Neural cell (in vitro differentiated cells): ENCODE results near the gene MYOZ2. TPM values are rescaled to one million over a fixed set of nuclear protein-coding genes. Genes with fewer than 3 reads are reported as not detected.
"Not testable (repeated sequence)": the region's sequence is repeated elsewhere in the genome, so short reads cannot be mapped to it uniquely, and the experiment has no call there.

ENCODE experiments used
- H2AFZ ChIP-seq: fragments of 200-600, 300-800 bp; sonication (generic), shearing (Covaris generic); 2 replicates; pipeline ENCODE4 v1.6.0; 2014; ENCODE audit warnings: low read depth, mild to moderate bottlenecking, antibody characterized with exemption, low read length, moderate library complexity
- H3F3A ChIP-seq: fragments of 200-600 bp; shearing (Covaris generic); 2 replicates; pipeline ENCODE4 v1.6.1; 2016; ENCODE audit warnings: mild to moderate bottlenecking, moderate library complexity, mixed read lengths, antibody characterized with exemption, low read length; ENCODE audit not compliant: insufficient read depth, poor library complexity, severe bottlenecking
- H3K27ac ChIP-seq: fragments of 200-600, 300-800 bp; sonication (generic), shearing (Covaris generic); 2 replicates; pipeline ENCODE4 v1.5.1; 2014; ENCODE audit warnings: mild to moderate bottlenecking, low read length, moderate library complexity
- H3K27me3 ChIP-seq: fragments of 300-800, 200-600 bp; sonication (generic), shearing (Covaris generic); 2 replicates; pipeline ENCODE4 v1.6.0; 2014; ENCODE audit warnings: mild to moderate bottlenecking, low read depth, low read length, moderate library complexity; ENCODE audit not compliant: insufficient read depth
- H3K36me3 ChIP-seq: fragments of 300-800, 200-600 bp; sonication (generic), shearing (Covaris generic); 2 replicates; pipeline ENCODE4 v1.5.1; 2014; ENCODE audit warnings: mild to moderate bottlenecking, antibody characterized with exemption, low read length, moderate library complexity; ENCODE audit not compliant: insufficient read depth
- H3K4me2 ChIP-seq: fragments of 300-800, 200-600 bp; sonication (generic), shearing (Covaris generic); 2 replicates; pipeline ENCODE4 v1.6.0; 2014; ENCODE audit warnings: mild to moderate bottlenecking, low read length
- H3K4me3 ChIP-seq: fragments of 300-800, 200-600 bp; sonication (generic), shearing (Covaris generic); 2 replicates; pipeline ENCODE4 v1.5.1; 2014; ENCODE audit warnings: mild to moderate bottlenecking, low read length, moderate library complexity
- H3K79me2 ChIP-seq: fragments of 200-600 bp; shearing (Covaris generic); replicated peaks from 2 replicates; pipeline ENCODE4 v1.6.0; 2014; ENCODE audit warnings: mild to moderate bottlenecking, low read length, moderate library complexity; ENCODE audit not compliant: insufficient read depth
- H3K9ac ChIP-seq: fragments of 300-800, 200-600 bp; sonication (generic), shearing (Covaris generic); 2 replicates; pipeline ENCODE4 v1.6.1; 2016; ENCODE audit warnings: mild to moderate bottlenecking, low read length, mixed read lengths
- H3K9me2 ChIP-seq: fragments of 200-600 bp; shearing (Covaris generic); 2 replicates; pipeline ENCODE4 v1.6.1; 2016; ENCODE audit warnings: mild to moderate bottlenecking, low read length, mixed read lengths; ENCODE audit not compliant: insufficient read depth
- H3K9me3 ChIP-seq: fragments of 200-600, 300-800 bp; sonication (generic), shearing (Covaris generic); 2 replicates; pipeline ENCODE4 v1.6.1; 2016; ENCODE audit warnings: mild to moderate bottlenecking, mixed run types, low read length, moderate library complexity, mixed read lengths
- H4K20me1 ChIP-seq: fragments of 200-600 bp; shearing (Covaris generic); 2 replicates; pipeline ENCODE4 v1.6.1; 2016; ENCODE audit warnings: mild to moderate bottlenecking, mixed run types; ENCODE audit not compliant: insufficient read depth
- EP300 ChIP-seq: fragments of 450-650 bp; conservative IDR thresholded peaks from 2 replicates; pipeline ENCODE4 v1.6.1; 2014; ENCODE audit warnings: antibody characterized with exemption, mild to moderate bottlenecking, moderate library complexity; ENCODE audit not compliant: poor library complexity, severe bottlenecking
- EZH2 ChIP-seq: fragments of 200-600, 300-800 bp; shearing (Covaris generic), sonication (generic); IDR thresholded peaks from 2 replicates; pipeline ENCODE4 v1.6.1; 2014; ENCODE audit warnings: antibody characterized with exemption, low read length, borderline replicate concordance, mild to moderate bottlenecking; ENCODE audit not compliant: insufficient read depth, poor library complexity, severe bottlenecking
- MXI1 ChIP-seq: fragments of 450-650 bp; conservative IDR thresholded peaks from 2 replicates; pipeline ENCODE4 v1.6.1; 2014; ENCODE audit warnings: antibody characterized with exemption, mild to moderate bottlenecking; ENCODE audit not compliant: poor library complexity, severe bottlenecking
- RAD21 ChIP-seq: fragments of 450-650 bp; conservative IDR thresholded peaks from 2 replicates; pipeline ENCODE4 v1.6.1; 2014; ENCODE audit warnings: antibody characterized with exemption, mild to moderate bottlenecking, moderate library complexity
- SMC3 ChIP-seq: fragments of 450-650 bp; conservative IDR thresholded peaks from 2 replicates; pipeline ENCODE4 v1.6.1; 2014; ENCODE audit warnings: antibody characterized with exemption, mild to moderate bottlenecking, moderate library complexity; ENCODE audit not compliant: poor library complexity
- TAF1 ChIP-seq: IDR thresholded peaks from 2 replicates; pipeline ENCODE4 v1.6.1; 2012; ENCODE audit warnings: low read depth
- polyA plus RNA-seq: library from polyadenylated mRNA; depleted of rRNA; stranded (reverse); fragments of >200 nt; gene quantifications from 2 replicates; pipeline ENCODE4 v1.2.3, GENCODE V29; 2014
- TF ChIP-seq, protein P1 (sequence below): IDR thresholded peaks from 2 replicates; pipeline ENCODE4 v1.6.1; 2012; ENCODE audit warnings: borderline replicate concordance
- TF ChIP-seq, protein P2 (sequence below): fragments of 450-650 bp; IDR thresholded peaks from 2 replicates; pipeline ENCODE4 v1.5.1; 2014; ENCODE audit warnings: antibody characterized with exemption, mild to moderate bottlenecking, moderate library complexity; ENCODE audit not compliant: poor library complexity, severe bottlenecking

MYOZ2 gene
- polyA plus RNA-seq, 1 donor from 2014 or later: not detected

DNA sequence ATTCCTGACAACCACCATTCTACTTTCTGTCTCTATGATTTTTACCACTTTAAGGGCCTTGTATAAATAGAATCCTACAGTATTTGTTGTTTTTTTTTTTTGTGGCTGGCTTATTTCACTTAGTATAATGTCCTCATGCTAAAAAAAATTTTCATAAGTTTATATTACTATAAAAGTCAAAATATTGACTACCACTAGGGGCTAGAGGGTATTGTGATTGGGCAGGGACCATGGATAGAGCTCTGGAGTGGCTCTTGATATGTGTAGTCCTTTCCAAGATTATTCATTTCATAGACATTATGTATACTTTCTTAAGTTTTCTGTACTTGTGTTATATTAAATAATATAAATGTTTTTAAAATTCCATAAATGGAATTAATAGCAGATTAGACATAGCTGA is 34.6 kb downstream of the MYOZ2 start:
- no peaks in the 10 kb centered on the region for H3K27me3 ChIP-seq
- H3K36me3 ChIP-seq: no peaks in the 10 kb centered on the region
- H3K9me2 ChIP-seq: no peaks in the 10 kb centered on the region
- no peaks in the 10 kb centered on the region for H3K9me3 ChIP-seq
- no peak overlapping the region for H2AFZ ChIP-seq
- H3F3A ChIP-seq: no peaks in the 10 kb centered on the region
- H3K27ac ChIP-seq: no peak overlapping the region
- TF ChIP-seq RAD21 (no peak), EZH2 (no peak)
- TF ChIP-seq, protein P1, sequence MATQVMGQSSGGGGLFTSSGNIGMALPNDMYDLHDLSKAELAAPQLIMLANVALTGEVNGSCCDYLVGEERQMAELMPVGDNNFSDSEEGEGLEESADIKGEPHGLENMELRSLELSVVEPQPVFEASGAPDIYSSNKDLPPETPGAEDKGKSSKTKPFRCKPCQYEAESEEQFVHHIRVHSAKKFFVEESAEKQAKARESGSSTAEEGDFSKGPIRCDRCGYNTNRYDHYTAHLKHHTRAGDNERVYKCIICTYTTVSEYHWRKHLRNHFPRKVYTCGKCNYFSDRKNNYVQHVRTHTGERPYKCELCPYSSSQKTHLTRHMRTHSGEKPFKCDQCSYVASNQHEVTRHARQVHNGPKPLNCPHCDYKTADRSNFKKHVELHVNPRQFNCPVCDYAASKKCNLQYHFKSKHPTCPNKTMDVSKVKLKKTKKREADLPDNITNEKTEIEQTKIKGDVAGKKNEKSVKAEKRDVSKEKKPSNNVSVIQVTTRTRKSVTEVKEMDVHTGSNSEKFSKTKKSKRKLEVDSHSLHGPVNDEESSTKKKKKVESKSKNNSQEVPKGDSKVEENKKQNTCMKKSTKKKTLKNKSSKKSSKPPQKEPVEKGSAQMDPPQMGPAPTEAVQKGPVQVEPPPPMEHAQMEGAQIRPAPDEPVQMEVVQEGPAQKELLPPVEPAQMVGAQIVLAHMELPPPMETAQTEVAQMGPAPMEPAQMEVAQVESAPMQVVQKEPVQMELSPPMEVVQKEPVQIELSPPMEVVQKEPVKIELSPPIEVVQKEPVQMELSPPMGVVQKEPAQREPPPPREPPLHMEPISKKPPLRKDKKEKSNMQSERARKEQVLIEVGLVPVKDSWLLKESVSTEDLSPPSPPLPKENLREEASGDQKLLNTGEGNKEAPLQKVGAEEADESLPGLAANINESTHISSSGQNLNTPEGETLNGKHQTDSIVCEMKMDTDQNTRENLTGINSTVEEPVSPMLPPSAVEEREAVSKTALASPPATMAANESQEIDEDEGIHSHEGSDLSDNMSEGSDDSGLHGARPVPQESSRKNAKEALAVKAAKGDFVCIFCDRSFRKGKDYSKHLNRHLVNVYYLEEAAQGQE: no peak
- TF ChIP-seq, protein P2, sequence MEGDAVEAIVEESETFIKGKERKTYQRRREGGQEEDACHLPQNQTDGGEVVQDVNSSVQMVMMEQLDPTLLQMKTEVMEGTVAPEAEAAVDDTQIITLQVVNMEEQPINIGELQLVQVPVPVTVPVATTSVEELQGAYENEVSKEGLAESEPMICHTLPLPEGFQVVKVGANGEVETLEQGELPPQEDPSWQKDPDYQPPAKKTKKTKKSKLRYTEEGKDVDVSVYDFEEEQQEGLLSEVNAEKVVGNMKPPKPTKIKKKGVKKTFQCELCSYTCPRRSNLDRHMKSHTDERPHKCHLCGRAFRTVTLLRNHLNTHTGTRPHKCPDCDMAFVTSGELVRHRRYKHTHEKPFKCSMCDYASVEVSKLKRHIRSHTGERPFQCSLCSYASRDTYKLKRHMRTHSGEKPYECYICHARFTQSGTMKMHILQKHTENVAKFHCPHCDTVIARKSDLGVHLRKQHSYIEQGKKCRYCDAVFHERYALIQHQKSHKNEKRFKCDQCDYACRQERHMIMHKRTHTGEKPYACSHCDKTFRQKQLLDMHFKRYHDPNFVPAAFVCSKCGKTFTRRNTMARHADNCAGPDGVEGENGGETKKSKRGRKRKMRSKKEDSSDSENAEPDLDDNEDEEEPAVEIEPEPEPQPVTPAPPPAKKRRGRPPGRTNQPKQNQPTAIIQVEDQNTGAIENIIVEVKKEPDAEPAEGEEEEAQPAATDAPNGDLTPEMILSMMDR: no peak
- no peak overlapping the region for H3K9ac ChIP-seq
- no peak overlapping the region for H3K4me2 ChIP-seq
- no peaks in the 10 kb centered on the region for H4K20me1 ChIP-seq
- H3K4me3 ChIP-seq: no peak overlapping the region
- H3K79me2 ChIP-seq: no peaks in the 10 kb centered on the region

DNA sequence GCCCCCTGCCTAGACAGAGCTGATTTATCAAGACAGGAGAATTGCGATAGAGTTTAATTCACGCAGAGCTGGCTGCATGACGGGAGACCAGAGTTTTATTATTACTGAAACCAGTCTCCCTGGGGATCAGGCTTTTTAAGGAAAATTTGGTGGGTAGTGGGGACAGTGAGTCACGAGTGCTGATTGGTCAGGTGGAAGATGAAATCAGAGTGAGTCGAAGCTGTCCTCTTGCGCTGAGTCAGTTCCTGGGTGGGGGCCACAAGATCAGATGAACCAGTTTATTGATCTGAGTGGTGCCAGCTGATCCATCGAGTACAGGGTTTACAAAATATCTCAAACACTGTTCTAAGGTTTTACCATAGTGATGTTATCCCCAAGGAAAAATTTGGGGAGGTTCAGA is 36.6 kb downstream of the MYOZ2 start:
- Histone ChIP-seq H3K9me2 (no peaks in the 10 kb centered on the region), H3K27me3 (no peaks in the 10 kb centered on the region), H3K9ac (no peak overlapping the region), H3K9me3 (no peaks in the 10 kb centered on the region), H3K36me3 (no peaks in the 10 kb centered on the region), H4K20me1 (no peaks in the 10 kb centered on the region), H2AFZ (no peak overlapping the region), H3K79me2 (no peaks in the 10 kb centered on the region), H3F3A (no peaks in the 10 kb centered on the region), H3K27ac (no peak overlapping the region), H3K4me2 (no peak overlapping the region), H3K4me3 (no peak overlapping the region)
- no peak for TF ChIP-seq MXI1
- no peak for TF ChIP-seq TAF1
- no peak for TF ChIP-seq SMC3
- no peak for TF ChIP-seq EZH2
- no peak for TF ChIP-seq EP300

DNA sequence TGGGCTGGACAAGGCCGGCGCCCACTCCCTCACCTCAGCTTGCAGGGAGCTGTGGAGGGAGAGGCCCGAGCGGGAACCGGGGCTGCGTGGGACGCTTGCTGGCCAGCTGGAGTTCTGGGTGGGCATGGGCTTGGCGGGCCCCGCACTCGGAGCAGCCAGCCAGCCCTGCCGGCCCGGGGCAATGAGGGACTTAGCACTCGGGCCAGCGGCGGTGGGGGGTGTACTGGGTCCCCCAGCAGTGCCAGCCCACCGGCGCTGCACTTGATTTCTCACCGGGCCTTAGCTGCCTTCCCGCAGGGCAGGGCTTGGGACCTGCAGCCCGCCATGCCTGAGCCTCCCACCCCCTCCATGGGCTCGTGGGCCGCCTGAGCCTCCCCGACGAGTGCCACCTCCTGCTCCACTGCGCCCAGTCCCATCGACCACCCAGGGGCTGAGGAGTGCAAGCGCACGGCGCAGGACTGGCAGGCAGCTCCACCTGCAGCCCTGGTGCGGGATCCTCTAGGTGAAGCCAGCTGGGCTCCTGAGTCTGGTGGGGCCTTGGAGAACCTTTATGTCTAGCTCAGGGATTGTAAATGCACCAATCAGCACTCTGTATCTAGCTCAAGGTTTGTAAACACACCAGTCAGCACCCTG is 38.2 kb downstream of the MYOZ2 start:
- not testable (repeated sequence) for H3K79me2 ChIP-seq, H3K4me3 ChIP-seq, H4K20me1 ChIP-seq, H3K27ac ChIP-seq, H3K36me3 ChIP-seq, H3F3A ChIP-seq, H3K9ac ChIP-seq, H2AFZ ChIP-seq, H3K4me2 ChIP-seq, H3K9me3 ChIP-seq, H3K9me2 ChIP-seq, H3K27me3 ChIP-seq
